EL (cell line): ENCODE data around the gene PWP2.
"Not testable (repeated sequence)": the region's sequence is repeated elsewhere in the genome, so short reads cannot be mapped to it uniquely, and the experiment has no call there.

Experiments used
- DNase-seq: peaks from one replicate; pipeline ENCODE4 v3.0.0-alpha.2; 2016

The PWP2 gene

DNA sequence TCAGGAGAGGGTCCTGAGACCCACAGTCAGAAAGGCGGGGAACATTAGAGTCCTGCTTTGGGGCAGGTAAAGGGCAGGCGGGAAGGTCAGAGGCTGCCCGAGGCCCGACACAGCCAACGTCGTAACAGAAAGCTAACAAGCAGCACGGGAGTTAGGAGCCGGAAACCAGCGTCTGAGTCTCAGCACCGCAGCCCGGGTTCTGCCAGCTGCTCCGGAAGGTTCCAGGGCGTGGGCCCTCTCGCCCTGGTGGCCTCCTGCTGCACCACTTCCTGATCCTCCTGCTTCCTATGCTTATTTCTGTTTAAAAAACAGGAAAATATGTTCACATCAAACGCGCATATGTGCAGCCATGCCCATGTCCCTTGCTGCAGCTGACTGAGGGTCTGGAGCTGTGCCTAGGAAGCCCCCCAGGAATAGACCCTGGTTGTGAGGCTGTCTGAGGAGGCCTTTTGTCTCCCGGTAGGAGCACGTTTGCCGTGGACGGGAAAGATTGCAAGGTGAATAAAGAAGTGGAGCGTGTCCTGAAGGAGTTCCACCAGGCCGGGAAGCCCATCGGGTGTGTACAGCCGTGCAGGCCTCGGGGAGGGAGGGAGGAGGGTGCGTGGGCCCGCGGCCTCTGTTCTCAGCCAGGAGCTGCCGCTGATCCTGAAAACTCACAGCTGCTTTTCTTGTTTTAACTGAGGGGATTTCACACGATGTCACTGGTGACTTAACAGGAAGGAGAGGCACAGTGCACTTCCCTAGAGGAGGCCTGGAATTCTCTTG lies 32.8 kb downstream of the PWP2 start:
- not testable (repeated sequence) for DNase-seq

DNA sequence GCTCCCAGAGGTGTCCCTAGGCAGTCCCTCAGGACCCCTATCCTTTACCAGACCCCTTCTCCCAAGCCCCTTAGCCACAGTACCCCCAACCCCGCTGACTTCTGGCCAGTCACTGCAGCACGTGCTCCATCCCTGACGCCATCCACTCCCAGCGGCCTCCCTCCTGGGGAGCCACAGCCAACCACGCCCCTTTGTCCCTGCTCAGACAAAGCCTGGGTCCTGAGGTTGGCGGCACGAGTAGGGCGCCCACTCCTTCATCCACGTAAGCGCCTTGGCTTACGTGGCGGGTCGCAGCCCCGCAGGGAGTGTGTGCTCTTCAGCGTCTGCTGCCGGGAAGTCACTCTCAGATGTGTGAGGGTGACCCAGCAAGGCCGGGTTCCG lies 33.3 kb downstream of the PWP2 start:
- not testable (repeated sequence) for DNase-seq

DNA sequence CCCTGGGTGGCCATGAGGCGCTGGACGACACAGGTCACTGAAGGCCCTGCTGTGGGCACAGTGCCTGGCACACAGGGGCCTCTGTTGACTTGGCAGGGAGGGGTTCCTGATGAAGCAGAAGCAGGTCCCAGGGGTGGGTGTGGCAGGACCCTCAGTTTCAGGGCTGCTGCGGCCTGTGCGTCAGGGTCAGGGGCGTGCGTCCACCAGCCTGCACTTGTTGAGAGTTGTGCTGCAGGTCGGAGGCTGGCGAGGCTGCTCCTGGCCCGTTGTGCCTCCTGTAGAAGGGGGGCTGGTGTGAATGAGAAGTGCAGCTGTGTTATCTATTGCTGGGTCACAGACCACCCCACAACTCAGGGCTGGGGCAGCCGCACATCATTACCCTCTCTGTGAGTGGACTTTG lies 35.3 kb downstream of the PWP2 start:
- DNase-seq = not testable (repeated sequence)

DNA sequence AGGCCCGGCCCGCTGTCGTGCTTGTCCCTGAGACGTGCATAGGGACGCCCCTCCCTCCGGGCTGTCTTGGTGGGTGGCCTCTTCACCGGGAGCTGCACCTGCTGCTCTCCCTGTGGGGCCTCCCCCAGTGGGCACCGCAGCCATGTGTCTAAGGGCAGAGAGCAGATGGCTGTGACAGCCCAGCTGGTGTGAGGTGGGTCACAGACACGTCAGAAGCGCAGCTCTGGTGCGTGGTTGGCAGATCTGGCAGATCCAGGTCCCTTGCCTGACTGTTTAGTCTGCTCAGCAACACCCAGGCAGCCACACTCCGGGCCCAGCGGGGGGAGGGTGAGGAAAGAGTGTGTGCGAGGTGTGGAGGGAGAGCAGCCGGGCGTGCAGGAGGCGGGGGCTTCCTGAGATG lies 36.2 kb downstream of the PWP2 start:
- not testable (repeated sequence) for DNase-seq

- DNase-seq = not testable (repeated sequence)
Observed at GRCh38 chr21:44143996-44144395, 36.8 kb downstream of the PWP2 start.

DNA sequence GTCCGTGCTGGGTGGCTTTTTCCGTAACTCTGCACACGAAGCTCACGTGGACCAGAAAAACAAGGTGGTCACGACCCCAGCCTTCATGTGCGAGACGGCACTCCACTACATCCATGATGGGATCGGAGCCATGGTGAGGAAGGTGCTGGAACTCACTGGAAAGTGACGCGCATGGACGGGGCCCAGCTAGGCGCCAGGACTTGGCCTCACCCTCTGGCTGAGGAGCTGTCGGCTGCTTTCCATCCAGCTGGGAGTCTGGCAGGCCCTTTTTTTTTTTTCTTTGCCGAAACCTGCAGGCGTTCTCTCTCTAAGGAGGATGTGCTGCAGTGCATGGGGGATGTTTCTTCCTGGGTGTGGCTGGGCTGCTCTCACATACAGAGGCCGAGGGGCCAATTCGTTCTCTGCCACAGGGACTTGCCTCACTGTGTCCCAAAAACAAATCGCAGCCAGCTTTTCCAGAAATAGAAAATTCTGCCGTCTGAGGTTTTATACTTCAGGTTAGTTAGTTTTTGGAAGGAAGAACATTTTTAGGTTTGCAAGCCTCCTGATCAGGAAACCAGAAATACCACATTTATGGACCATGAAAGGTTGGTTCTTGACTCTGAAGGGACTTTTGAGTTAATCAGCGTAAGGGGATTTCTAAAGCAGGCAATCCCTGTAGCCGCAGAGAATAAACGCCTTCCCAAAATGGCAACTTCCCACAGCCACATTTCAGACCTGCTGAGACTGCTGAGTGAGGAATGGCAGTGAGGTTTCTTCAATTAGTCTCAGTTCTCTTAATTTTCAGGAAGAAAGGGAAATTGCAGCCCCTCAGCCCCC lies 37.8 kb downstream of the PWP2 start:
- DNase-seq = not testable (repeated sequence)

DNA sequence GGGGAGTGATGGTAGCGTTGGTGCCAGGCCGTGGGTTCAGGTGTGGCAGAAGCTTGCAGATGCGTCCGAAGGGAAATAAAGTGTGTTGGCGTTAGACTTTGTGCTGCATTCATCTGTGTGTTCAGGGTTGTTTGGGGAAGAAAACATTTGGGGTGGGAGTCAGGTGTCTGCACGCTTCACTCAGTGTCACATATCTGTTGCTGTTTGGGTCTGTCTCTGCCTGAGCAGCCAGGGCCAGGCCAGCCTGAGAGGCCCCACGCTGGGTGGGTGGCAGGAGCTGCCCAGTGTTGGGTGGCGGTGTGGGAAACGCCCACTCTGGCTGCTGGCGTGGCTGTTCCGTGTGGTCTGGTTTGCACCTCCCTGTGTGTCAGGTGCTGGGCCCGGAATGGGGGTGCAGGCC lies 38.4 kb downstream of the PWP2 start:
- DNase-seq = not testable (repeated sequence)

- DNase-seq = not testable (repeated sequence)
Observed at GRCh38 chr21:44147108-44147507, 39.9 kb downstream of the PWP2 start.

GRCh38 chr21:44150255-44150654 lies 43.1 kb downstream of the PWP2 start:
- DNase-seq = not testable (repeated sequence)

DNA sequence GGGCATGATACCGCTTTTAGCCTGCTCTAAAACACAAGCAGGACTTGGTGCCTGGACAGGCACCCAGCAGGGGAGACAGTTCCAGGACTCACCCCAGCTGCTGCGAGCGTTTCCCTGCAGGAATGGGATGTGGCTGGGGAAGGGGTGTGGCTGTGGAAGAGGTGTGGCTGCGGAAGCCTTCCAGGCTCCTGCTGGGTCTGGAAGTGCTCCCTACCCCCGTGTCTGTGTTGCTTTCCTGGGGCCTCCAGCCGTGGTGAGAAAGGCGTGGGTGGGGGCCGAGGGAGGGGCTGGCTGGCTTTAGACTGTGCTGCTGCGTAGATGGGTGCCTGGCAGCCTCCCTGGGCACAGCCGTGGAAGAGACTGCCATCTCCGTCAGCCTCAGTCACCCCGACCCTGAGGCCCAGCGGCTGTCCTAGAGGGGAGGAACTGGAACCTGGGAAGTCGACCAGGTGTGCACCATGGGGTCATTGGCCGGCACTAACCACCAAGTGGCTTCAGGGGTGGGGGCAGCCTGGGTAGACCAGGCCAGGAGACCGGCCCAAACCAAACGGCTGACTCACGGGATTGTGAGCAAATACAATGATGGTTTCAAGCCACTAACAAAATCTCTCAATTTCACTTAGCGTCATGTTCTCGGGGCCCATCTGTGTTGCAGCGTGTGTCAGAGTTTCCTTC lies 46.2 kb downstream of the PWP2 start:
- DNase-seq = peak; percentile 13

GRCh38 chr21:44153889-44154228 lies 46.7 kb downstream of the PWP2 start:
- DNase-seq = not testable (repeated sequence)

- DNase-seq = not testable (repeated sequence)
Observed at GRCh38 chr21:44154816-44155230, 47.6 kb downstream of the PWP2 start.

GRCh38 chr21:44155231-44155993 lies 48.2 kb downstream of the PWP2 start:
- not testable (repeated sequence) for DNase-seq

DNA sequence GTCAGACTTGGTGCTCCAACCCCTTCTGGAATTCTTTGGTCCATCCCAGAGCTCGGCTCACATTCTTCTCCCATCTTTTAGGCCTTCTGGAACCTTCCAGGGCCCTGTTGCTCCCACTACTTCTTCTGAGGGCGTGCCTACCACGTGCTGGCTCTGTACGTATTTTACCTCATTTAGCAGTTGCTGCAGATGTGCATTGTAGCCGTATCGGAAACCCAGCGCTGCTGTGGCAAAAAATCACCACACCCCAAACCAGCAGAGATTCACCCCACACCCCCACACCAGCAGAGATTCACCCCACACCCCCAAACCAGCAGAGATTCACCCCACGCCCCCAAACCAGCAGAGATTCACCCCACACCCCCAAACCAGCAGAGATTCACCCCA lies 48.8 kb downstream of the PWP2 start:
- not testable (repeated sequence) for DNase-seq

DNA sequence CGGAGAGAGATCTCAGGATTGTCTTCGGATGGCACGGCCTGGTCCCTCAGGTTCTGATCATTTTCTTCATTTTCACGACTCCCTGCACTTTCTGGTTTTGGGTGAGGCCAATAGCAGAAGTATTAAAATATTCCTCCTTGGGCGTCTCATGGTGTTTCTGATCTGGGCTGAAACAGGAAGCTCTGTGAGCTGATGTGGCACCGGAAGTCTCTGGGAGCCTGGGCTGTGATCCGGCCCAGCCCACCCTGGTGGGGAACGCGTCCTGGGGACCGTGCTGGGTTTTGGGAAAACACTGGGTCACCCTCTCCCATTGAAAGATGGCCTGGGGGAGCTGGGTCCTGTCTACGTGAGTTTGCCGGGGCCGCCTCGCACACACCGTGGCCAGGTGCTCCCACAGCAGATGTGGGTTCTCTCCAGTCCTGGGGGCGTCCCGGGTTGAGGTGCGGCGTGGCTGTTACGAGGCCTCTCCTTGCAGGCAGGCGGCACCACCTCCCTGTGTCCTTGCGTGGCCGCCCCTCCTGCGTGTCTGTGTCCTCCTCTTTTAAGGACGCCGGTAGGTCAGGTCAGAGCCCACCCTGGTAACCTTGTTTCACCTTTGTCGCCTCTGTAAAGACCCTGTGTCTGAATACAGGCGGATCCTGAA lies 50.4 kb downstream of the PWP2 start:
- DNase-seq = not testable (repeated sequence)

DNA sequence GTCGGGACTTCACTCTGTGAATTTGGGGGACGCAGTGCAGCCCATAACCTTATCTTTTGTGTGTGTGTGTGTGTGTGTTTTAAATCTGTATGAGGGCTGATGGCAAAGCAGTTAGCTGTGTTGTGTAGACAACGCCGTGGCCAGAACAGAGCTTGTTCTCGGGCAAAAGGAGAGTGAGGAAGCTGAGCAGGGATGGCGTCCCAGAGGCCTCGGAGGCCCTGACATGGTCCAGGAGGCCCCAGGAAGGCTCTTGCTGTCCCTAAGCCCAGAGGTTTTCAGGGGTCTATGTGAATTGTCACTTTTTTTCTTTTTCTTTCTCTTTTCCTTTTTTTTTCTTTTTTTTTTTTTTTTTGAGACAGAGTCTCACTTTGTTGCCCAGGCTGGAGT lies 50.9 kb downstream of the PWP2 start:
- DNase-seq = not testable (repeated sequence)

DNA sequence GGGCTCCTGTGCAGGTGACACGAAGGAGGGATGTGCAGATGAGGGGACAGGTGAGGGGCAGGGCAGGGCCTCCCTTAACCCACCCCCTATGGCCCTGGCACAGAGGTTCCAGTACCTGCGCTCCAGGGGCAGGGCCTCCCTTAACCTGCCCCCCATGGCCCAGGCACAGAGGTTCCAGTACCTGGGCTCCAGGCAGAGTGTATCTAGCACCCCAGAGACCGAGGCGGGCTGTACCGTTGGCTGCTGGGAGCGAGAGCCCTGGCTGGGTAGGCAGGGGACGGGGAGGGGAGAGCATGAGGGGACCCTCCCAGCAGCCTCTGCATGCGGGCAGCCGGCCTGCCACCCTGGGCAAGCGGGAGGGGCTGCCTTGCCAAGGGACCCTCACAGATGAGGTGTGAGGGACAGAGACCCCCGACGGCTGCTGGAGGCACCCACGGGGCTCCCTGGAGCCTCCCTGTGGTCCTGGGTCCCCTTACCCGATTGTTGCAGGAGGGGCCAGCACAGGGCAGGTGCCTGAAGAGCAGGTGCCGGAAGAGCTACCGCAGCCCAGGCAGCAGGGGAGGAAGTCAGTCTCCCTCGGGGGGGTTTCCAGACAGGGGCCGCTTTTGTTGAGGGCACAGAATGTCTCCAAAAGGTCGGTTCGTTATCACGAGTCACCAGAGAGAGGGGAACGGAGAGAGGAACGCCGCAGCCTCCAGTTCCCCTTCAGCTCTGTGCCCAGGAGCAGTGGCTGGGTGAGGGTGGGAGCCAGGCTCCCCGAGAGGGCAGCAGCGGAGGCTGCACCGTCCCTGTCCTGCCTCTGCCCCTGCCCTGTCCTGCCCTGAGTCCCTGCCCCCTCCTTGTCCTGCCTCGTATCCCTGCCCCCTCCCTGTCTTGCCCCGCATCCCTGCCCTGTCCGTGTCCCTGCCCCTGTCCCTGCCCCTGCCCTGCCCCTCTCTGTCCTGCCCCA lies 52.4 kb downstream of the PWP2 start:
- DNase-seq = not testable (repeated sequence)

- not testable (repeated sequence) for DNase-seq
Observed at GRCh38 chr21:44160298-44160672, 53.1 kb downstream of the PWP2 start.

DNA sequence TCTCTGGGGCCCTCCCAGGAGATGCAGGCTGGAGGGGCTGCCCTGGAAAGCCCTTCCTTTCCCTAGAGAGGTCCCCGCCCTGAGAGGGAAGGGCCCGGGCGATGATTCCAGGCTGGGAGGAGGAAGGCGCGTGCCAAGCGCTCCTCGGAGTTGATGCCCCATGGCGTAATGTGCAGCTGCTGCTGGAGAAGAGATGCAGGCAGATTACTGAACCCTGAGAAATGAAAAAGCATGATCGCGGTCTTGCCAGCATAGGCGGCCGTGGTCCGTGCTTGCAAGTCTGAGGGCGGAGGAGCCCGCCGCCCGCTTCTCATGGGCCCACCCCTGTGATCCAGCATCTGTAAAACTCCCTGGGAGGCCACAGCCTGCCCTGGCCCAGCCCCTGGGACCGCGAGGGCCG lies 53.6 kb downstream of the PWP2 start:
- DNase-seq = not testable (repeated sequence)

DNA sequence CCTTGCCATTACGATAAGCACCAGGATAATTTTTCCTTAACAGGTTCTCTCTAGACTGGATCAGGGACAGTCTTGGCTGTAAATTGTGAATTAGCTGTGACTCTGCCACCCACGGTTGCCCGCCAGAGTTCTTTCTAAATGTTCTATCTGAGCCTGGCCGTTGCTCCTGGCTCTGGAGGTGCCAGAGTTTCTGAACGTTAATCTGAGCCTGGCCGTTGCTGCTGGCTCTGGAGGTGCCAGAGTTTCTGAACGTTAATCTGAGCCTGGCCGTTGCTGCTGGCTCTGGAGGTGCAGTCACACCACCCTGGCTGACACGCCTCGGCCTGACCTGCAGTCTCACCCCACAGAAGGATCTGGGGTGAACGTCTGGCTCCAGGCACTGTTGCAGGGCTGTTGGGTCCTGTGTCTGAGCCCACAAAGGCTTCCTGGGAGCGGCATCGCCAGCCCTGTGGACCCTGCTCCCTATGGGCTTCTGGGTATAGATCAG lies 56.0 kb downstream of the PWP2 start:
- DNase-seq = not testable (repeated sequence)

DNA sequence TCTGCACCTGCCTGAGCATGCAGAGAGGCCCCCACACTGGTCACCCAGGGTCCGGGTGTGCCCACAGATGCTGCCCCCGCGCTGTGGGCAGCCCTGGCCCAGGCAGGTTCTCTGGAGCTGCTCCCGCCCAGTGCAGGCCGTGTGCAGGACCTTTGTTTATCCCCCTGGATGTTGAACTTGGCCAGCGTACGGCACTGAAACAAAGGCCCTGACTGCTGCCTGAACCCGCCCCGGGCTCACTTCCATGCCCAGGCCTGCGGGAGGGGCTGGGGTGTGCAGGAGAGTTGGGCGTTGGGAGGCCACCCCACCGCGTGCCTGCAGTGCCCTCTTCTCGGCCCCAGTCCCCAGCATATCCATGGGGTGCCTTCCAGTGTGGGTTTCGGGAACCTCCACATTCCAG lies 58.7 kb downstream of the PWP2 start:
- not testable (repeated sequence) for DNase-seq
